ENCODE measurements around the gene RNF112.

GRCh38 chr17:19372439-19372838 lies 38.6 kb upstream of the RNF112 start:
- no peak for TF ChIP-seq POLR2A (IDR thresholded peaks at IDR 0.05)
- TF ChIP-seq CTCF (IDR thresholded peaks at IDR 0.05), result no peak
